Dermis microvascular lymphatic vessel endothelial cell (primary cell): ENCODE data around the gene RIOK1. TPM values are rescaled to one million over a fixed set of nuclear protein-coding genes. Genes with fewer than 3 reads are reported as not detected.
A peak's percentile ranks its signal among the peaks of the same experiment; 100 is the strongest.

Experiments used
- DNase-seq, 2 donors: peaks; one replicate each; pipeline versions ENCODE4 v3.0.0 to v3.0.0-alpha.2; 2010; ENCODE audit warnings: low read depth in 2 of 2
- total RNA-seq: library from RNA; depleted of rRNA; stranded (reverse); fragments of >200 nt; gene quantifications from 2 replicates; pipeline ENCODE4 v1.2.1, GENCODE V29; 2014

The RIOK1 gene
- total RNA-seq, 1 donor from 2014 or later = 16.6 TPM

DNA sequence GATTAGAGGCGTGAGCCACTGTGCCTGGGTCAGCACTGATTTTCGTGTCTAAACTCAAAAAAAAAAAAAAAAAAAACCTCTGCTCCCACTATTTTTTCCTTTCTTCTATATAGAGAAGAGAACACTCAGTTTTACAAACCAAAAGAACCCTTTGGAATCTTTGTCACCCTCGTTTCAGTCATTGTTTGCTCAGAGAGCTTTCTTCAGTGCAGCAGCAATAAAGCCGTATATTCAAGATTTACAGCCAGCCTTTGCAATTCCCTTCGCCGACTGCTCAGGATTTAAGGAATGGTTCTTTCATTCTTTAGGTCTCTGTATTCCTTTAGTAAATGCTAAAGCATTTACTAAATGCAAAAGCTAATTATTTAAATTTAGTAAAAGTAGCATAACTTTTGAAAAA, 20.1 kb downstream of the RIOK1 start:
- DNase-seq = no peak

DNA sequence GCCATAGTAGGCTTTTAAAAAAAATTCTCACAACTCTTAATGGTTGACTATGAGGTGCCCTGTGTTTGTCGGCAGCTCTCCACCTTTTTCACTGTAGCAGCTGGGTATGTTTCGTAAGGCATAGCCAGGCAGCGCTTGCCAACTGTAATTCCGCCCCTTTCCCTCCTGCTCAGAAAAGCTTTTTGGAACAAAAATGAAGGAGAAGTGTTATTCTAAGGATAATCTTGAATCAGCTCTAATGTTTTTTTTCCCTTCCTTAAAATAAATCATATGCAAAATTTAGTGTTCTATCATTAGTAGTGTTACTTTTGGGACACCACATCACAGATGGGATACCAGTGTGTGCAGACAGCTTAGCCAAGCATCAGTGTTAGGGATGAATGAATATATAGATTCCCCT, 21.2 kb downstream of the RIOK1 start:
- DNase-seq = no peak

DNA sequence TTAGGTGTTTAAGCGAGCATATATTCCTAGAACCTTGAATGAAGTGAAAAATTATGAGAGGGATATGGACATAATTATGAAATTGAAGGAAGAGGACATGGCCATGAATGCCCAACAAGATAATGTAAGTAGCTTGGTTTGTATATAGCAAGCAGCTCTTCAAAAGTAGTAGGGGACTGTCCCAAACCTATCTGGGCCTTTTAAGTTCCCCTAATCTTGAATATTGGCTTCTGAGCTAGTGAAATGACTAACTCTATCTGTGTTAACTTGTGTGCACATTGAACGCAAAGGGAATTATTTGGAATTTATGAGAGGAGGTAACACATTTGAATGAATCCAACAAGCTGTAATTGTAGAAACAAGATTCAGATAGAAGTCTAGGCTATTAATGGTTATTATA, 21.7 kb downstream of the RIOK1 start:
- no peak for DNase-seq

DNA sequence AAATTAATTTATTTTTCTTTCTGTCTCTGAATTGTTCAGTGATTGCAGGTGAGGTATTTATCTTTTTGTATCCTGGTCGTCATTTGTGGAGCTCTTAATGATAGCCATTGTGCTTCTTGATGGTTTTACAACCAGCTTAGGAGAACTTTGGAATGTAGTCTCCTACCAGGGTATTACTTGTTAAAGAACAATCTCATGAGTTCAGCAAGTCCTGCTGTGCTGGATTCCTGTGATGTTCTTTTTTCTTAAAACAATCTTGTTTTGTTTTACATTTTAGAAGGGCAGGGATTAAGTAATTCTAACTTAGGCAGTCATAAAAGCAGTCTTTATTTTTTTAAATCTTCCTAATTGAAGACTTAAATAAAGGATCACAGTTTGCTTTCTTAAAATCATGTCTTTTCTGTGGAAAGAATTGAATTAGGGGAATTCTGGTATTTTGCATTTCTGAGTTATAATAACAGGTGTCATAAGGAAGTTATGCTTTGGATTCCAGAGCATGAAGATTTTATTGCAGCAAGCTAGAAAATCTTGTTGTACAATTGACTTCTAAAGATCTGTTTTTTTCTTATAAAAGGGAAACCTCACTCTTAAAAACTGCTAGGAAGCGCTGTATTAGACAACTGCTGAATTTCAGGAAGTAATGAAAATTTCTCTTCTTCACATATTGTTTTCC, 23.7 kb downstream of the RIOK1 start:
- DNase-seq = no peak

DNA sequence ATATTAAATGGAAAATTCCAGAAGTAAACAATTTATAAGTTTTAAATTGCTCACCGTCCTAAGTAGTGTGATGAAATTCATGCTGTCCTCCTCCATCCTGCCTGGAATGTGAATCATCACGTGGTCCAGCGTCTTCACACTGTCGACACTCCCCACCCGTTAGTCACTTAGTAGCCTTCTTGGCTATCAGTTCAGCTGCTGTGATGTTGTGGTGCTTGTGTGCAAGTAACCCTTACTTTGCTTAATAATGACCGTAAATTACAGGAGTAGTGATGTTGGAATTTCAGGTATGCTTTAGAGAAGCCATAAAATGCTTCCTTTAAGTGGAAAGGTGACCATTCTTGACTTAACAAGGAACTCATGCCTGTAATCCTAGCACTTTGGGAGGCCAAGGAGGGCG, 25.2 kb downstream of the RIOK1 start:
- no peak for DNase-seq

DNA sequence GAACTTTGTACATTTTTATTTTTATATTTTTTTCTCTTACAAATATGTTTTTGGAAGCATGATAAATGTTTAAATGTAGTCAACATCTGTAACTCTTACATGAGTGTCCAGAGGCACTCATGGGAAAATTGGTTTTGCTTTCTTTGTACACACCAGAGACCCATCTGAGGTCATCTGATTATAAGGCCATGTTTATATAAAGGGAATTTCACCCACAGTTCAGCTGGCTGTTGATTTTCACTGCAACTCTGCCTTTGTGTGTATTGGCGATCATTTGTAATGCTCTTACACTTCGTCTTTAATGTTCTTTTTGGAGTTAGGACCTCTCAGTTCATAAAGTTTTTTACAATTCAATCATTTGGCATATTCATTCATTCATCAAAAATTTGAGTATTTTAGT, 28.1 kb downstream of the RIOK1 start:
- DNase-seq = no peak

DNA sequence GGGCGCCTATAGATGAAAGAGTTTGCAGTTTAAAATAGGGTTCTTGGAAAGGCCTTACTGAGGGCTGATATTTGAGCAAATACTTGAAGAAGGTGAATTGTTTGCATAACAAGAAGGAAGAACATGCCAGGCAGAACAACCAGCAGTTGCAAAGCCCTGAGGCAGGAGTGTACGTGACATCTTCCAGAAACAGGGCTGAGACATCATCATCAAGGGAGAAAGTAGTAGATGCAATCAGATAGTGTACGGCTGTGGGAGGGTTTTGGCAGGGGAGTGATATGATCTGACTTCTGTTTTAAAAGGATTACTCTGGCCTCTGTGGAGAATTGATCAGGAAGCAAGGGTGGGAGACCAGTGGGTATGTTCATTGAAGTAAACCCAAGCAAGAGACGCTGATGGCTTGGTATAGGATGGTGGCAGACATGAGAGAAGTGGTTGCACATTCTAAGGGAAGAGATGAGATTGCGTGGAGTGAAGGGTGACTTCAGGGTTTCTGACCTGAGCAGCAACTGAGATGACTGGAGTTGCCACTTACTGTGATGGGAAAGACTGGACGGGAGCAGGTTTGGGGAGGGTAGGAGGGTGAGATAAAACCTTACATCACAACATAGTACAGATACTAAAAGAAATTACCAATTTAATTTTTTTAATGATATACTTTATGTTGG, 28.8 kb downstream of the RIOK1 start:
- no peak for DNase-seq

DNA sequence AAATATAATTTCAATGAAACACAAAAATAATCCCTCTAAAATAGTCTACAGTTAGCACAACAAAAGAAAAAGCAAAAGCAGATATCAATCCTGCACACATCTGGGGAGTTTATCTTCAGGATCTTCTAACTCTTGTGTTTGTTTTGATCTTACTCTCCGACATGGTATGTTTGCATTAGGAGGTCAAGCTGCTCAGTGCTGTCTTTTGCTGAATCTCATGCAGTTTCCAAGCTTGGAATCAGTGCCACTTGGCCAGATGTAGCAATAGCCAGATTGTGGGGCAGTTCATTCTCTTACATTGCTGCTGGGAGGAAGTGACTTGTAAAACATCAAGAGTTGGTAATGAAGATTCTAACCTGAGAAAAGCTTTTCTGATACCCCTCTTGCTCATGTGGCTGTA, 29.5 kb downstream of the RIOK1 start:
- no peak for DNase-seq

DNA sequence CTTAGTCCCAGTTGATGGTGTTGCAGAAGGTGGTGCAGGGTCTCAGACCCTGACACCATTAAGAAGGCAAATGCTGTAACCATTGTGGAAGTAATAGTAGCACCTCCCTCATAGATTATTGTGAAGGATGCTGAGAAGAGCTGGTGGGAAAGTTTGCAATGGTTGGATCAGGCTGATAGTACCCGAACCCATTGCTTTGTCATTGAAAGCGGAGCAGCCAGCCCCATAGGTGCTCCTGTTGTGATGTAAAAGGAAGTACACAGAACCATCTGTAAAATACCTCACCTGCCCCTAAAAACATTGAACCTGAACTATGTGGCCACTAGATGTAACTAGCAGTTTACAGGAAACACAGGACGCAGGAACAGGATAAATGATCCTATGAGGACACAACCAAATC, 31.5 kb downstream of the RIOK1 start:
- no peak for DNase-seq

DNA sequence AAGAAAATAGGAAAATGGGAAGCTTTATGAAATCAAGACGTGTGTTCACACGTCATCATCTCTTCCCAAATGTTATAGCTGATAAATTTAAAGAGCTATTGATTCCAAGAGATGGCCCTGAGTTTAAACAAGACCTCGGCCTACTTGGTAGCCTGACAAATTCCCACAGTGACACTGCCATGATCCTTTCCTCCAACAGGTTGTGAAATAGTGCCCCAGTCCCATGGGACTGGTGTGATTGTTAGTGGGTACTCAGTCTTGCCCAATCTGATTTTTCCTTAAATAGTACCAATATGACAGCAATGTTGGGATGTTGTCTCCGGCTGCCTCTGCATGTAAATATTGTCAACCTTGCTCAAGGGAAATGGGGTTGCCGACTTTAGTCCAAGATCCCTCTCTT, 34.5 kb downstream of the RIOK1 start:
- DNase-seq = no peak

DNA sequence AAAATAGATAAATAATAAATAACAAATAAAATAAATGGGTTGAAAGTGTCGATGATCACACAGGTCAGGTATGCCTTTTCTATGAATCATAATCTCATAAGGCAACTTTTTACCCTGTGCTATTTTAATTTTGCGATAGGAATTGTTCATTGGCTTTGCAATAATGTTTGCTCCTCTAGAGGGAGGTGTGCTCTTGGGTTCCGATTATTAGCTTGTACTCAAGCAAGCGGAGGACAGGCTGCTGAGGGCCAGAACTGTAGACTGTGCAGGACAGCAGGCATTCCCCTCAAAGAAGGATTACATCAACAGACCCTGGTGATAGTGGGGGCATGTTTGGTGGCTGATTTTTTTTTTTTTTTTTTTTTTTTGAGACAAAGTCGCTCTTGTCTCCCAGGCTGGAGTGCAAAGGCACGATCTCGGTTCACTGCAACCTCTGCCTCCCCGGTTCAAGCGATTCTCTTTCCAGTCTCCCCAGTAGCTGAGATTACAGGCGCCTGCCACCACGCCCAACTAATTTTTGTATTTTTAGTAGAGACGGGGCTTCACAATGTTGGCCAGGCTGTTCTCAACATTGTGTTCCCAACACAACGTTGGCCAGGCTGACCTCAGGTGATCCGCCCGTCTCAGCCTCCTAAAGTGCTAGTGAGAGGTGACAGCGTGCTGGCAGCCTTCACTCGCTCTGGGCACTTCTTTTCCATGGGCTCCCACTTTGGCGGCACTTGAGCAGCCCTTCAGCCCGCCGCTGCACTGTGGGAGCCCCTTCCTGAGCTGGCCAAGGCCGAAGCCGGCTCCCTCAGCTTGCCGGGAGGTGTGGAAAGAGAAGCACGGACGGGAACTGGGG, 35.6 kb downstream of the RIOK1 start:
- peak in 1 of 2 donors; percentile 34 for DNase-seq

DNA sequence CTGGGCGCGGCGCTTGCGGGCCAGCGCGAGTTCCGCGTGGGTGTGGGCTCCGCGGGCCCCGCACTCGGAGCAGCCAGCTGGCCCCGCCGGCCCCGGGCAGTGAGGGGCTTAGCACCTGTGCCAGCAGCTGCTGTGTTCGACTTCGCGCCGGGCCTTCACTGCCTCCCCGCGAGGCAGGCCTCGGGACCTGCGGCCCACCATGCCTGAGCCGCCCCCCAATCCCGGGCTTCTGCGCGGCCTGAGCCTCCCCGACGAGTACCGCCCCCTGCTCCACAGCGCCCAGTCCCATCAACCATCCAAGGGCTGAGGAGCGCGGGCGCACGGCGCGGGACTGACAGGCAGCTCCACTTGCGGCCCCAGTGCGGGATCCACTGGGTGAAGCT, 36.2 kb downstream of the RIOK1 start:
- no peak for DNase-seq

DNA sequence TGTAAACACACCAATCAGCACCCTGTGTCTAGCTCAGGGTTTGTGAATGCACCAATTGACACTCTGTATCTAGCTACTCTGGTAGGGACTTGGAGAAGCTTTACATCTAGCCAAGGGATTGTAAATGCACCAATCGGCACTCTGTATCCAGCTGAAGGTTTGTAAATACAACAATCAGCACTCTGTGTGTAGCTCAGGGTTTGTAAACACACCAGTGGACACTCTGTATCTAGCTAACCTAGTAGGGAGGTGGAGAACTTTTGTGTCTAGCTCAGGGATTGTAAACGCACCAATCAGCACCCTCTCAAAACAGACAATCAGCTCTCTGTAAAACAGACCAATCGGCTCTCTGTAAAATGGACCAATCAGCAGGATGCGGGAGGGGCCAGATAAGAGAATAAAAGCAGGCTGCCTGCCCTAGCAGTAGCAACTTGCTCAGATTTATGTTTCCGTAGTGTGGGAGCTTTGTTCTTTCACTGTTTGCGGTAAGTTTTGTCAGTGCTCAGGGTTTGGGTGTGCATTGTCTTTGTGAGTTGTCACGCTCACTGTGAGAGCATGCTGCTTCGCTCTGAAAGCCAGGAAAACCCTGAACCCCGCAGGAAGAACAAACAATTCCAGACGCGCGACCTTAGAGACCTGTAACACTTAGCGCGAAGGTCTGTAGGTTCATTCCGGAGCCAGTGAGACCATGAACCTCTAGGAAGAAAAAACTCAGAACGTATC, 37.0 kb downstream of the RIOK1 start:
- DNase-seq = peak in 1 of 2 donors; percentile 33

DNA sequence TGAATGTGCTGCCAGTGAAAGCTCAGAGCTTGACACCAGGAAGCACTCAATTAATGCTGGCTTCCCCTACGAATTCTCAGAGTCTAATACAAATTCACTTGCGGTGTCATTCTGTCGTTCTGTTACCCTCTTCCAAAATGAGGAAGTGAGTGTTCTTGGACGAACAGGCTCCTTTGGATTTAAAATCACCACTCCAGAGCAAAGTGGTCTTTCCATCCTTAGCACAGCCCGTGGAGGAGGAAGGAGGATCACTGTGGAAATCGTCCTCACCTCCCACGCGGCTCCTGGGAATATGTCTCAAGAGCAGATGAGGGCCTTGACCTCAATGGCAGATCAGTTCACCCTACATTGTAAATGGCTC, 41.7 kb downstream of the RIOK1 start:
- DNase-seq = no peak

DNA sequence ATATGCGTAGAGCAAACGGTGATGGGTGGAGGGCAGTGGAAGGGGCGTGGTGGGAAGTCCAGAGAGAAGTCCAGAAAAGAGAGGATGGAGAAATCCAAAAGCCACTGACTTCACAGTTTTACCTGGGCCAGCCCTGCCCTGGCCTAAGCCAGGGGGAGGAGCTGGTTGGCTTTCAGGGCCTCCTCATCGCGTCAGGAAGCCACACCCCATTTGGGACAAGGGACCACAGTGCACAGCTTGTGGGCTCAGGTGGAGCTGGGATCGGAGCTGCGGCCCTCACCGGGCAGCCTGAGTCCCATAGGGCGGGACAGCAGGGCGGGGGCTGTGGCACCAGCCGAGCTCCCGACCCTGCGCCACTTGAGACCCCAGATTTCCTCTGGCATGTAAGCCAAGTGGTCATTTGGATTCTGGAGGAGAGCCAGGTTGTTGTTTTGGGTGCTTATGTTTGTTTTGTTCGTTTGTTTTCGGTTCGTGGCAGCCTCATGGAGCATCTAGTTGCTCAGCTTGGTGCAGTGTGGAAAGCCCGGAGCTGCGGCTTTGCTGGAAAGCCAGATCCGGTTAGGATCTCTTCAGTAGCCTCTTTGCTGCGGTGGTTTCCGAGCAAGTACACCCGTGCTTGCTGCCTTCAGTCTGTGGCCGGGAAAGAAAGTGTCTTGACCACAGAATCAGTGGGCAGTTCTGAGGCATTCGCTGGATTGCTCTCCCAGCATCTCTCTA, 42.2 kb downstream of the RIOK1 start:
- no peak for DNase-seq

DNA sequence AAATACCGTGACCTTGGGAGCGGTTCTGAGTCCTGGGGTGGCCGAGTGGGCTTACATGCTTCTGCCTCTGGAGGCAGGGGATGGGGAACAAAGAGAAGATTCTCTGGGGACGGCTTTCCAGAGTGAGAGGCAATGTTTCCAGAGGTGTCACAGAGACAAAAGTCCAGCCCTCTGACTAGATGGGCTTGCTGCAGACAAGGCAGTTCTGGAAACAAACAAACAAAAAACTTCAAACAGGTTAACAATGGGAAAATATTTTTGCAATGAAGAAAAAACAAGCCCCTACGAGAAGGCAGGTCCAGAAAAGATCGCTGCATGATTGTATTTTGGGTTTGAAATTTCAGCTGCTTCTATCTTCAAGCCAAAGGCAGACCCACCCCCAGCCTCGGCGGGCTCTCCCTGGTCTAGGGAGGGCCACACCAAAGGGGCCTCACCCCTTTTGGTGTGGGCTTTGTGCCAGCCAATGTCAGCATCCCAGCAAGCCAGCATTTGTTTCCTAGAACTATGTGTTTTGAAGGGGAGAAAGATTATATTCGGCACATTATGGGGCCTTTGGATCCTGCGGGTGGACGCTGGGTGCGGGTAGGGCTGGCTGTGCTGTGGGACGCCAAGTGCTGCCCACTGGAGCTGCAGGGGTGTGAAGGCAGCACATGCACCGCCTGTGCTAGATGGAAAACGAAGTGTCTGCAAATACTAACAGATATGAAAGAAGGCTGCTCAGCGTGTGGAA, 42.9 kb downstream of the RIOK1 start:
- DNase-seq = no peak

DNA sequence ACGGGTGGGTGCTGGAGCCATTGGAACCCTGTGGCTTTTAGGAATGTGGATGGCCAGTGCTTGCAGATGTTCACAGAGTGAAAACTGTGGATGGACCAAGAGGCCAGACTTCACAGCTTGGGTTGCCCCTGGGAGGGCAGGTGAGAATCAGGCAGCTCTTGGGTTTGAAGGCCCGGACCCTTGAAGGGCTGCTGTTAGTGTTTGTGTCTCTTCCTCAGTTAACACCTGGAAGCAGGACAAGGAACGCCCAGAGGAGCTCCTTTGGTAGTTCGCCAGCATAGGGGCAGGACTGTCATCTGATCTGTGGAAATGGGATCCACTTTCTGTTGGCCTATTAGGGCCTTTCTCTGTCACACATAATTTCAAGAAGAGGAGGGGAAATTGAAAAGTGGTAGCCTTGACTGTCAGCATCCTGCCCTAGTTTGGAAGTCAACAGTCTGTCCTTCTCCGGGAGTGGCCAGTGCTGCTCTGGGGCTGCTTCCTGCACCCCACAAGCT, 43.6 kb downstream of the RIOK1 start:
- DNase-seq = no peak

DNA sequence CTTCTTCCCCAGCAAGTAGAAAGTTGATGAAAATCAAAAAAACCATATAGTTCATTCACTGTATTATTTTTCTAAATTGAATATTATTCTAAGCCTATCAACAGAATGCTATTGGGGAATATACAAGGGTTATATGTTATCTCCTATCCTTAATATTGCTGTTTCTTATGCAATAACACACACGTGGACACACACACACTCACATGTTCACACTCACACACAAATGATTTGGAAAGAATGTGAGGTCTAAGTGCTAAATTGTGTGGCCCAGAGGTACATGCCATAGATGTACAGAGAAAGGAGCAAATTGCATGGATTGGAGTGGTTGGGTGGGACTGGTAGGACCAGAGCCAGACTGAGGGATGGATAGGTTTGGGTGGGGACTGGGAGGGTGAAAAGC, 45.1 kb downstream of the RIOK1 start:
- no peak for DNase-seq

DNA sequence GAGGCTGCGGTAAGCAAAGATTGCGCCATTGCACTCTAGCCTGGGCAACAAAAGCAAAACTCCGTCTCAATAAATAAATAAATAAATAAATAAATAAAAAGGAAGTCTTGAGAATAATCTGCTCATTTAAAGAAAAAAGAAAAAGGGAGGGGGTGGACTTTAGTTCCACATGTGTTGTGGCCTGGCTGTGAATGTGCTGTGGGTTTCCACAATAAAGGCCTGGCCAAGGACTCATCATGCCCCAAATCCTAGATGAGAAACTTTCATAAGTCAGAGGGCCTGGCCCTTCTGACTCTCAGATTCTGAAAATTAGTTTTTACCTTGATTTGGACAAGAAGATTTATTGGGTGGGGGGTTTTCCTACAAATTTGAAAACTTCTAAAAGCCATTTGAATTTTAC, 48.4 kb downstream of the RIOK1 start:
- DNase-seq = no peak

DNA sequence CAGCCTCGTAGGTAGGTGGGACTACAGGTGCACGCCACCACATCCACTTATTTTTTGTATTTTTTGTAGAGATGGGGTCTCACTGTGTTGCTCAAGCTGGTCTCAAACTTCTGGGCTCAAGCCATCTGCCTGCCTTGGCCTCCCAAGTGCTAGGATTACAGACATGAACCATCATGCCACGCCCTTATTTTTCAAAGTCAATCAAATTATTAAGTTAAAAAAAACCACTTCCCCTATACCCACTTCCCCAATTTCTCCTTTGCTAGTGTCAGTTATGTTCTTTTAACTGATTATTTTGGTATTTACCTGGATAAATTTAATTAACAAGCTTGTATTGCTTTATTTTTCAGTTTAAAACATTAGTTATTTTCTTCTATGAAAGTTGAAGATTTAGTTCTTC, 49.6 kb downstream of the RIOK1 start:
- DNase-seq = no peak

DNA sequence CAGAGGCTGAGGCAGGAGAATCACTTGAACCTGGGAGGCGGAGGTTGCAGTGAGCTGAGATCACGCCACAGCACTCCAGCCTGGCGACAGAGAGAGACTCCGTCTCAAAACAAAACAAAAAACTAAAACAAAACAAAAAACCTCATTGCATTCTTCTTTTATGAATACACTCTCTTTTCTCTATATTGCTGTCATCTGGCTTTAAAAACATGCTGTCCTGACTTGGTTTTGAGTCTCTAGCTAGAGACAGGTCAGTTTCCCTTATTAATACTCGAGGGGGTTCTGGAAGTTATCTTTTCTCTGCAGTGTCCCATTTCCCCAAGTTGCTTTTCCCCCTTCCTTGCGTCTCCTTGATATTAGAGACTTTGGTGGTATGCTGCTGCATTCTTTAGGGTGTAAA, 50.9 kb downstream of the RIOK1 start:
- no peak for DNase-seq
